HG03045 (cell line): Measurements from ENCODE around the gene SNRNP35.
"Not testable (repeated sequence)": the region's sequence is repeated elsewhere in the genome, so short reads cannot be mapped to it uniquely, and the experiment has no call there.

Source experiments
- ATAC-seq: cut with Tn5 transposase; IDR thresholded peaks from one replicate; pipeline ENCODE4 v1.9.1; 2021; ENCODE audit warnings: mild to moderate bottlenecking, moderate library complexity; ENCODE audit not compliant: unreplicated experiment

SNRNP35 gene, protein sequence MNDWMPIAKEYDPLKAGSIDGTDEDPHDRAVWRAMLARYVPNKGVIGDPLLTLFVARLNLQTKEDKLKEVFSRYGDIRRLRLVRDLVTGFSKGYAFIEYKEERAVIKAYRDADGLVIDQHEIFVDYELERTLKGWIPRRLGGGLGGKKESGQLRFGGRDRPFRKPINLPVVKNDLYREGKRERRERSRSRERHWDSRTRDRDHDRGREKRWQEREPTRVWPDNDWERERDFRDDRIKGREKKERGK

DNA sequence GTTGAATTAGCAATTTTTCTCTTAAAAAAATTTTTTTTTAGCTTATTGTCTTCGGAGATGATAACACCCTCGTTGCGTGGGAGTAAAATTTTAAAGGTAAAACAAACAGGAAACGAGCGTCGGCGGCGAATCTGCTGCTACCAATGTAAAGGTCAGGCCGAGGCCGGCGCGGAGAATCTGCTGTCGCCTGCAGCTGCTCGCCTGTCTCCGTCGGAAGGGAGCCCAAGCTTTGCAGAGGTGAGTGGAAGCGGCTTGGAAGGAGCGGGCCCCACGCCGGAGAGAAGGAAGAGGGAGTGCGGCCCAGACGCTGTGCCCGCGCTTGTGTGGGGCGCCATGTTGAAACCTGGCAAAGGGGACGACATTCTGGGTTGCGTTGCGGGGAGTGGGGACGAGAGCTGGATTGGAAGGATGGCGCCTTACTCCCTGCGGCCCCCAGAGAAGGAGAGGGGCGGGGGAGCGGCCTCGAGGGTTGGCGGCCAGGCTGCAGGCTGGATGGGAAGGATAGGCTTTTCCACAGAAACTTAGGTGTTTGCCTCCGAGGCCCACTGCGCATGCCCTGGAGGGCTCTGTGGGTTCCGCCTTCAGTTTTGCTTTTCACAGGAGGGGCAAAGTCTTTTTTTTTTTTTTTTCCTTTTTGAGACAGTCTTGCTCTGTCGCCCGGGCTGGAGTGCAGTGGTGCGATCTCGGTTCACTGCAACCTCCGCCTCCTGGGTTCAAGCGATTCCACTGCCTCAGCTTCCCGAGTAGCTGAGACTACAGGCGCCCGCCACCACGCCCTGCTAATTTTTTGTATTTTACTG, at the start of gene SNRNP35:
Gene SNRNP35 (plus strand): TSS at position 160 of the 800 bp plus-strand sequence. CDS start 7,402 bp downstream, outside the sequence.
- ATAC-seq, result no peak

DNA sequence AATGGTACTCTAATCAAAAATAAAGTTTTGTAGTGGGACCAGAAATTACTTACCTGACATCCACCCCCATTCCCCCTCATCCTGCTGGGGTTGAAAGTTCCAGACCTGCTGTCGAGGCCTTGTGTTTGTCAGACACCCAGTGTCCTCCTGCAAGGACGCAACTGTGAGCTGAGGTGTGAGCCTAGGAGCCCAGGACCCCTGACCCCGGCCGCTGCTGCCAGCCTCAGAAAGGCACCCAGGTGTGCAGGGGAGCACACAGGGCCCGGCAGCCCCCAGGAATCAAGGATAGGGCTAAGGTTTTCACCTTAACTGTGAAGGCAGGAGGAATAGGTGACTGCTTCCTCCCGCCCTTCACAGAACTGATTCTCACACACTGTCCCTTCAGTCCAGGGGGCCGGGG, 49.3 kb upstream of the SNRNP35 start:
- ATAC-seq, result not testable (repeated sequence)

DNA sequence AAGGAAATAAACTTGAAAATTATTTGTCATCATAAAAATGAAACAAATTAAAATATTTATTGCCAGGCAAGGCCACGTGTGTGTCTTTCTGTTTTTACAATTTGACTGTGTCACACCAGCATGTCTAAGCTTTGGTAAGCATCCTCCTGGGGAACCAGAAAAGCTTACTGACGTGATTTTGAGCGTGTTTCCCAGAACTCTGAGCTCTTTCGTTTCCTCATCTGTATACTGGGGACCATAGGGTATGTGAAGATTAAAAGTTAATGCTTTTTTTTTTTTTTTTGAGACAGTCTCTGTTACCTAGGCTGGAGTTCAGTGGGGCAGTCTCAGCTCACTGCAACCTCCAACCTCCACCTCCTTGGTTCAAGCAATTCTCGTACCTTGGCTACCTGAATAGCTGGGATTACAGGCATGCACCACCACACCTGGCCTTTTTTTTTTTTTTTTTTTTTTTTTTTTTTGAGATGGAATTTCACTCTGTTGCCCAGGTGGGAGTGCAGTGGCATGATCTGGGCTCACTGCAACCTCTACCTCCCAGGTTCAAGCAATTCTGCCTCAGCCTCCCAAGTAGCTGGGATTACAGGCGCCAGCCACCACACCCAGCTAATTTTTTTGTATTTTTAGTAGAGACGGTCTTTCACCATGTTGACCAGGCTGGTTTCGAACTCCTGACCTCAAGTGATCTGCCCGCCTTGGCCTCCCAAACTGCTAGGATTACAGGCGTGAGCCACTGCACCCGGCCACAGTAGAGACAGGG, 48.5 kb upstream of the SNRNP35 start:
- not testable (repeated sequence) for ATAC-seq

DNA sequence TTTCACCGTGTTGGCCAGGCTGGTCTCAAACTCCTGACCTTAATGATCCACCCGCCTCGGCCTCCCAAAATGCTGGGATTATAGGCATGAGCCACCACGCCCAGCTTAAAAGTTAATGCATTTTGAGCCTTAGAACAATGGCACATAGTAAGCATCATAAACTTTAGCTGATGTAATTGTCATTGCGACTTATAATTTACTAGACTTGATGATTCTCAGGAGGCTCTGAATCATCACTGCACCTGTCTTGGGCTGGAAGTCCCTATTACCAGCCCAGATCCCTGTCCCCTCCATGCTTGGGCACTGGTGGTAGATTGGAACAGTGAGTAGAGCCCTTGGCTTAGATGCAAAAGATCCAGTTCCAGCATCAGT, 47.9 kb upstream of the SNRNP35 start:
- ATAC-seq, result no peak

DNA sequence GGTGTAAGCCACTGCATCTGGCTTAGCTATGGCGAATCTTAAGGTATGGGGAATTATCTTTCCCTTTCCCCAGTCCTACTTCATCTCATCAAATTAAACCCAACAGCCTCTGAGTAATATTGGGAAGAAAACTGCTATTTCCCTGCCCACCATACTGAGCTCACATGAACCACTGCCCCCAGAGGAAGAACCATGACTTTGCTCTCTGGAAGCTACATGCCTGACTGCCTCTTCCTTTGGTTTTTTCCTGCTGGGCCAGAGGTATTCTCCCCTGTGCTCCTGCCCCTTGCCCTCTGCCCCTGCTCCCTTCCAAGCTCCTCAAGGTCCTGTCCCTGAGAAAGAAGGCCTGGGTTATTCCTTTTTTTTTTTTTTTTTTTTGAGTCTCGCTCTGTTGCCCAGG, 36.6 kb upstream of the SNRNP35 start:
- no peak for ATAC-seq

DNA sequence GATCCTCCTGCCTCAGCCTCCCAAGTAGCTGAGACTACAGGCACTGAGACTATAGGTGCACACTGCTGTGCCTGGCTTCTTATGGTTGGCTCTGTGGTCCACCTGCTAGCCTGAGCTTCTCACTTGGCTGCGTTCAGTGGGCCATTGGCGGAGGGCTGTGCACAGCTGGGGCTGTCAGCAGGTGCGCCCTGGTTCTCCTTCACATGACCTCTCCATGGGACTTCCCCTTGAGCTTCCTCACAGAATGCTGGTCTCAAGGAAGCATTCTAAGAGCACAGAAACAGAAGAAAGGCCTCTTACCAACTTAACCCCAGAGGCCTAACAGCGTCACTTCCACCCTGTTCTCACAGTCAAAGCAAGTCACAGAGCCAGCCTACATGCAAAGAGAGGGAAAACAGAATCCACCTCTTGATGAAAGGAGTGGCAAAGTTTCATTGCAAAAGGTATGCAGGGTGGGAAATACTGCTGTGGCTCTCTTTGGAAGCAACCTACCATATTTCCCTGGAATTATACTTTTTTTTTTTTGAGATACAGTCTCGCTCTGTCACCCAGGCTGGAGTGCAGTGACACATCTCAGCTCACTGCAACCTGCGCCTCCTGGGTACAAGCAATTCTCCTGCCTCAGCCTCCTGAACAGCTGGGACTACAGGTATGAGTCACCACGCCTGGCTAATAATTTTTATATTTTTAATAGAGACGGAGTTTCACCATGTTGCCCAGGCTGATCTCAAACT, 30.7 kb upstream of the SNRNP35 start:
- ATAC-seq, result peak; percentile 91

DNA sequence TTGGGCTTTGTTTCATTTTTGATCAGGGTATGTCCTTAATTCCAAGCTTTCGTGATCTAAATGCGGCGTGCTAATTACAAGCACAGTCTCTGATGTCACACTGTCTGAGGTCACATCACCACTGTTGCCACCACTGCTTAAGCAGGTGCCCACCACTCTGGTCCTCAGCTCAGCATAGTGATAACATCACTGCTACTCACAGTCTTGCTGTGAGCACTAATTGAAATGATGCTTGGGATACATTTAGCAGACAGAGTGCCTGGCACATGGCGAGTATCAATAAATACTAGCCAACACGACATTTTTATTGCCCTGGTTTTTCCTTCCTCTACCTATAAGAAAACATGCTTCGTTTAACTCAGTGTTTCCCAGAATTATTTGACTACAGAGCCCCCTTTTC, 29.3 kb upstream of the SNRNP35 start:
- ATAC-seq, result no peak

DNA sequence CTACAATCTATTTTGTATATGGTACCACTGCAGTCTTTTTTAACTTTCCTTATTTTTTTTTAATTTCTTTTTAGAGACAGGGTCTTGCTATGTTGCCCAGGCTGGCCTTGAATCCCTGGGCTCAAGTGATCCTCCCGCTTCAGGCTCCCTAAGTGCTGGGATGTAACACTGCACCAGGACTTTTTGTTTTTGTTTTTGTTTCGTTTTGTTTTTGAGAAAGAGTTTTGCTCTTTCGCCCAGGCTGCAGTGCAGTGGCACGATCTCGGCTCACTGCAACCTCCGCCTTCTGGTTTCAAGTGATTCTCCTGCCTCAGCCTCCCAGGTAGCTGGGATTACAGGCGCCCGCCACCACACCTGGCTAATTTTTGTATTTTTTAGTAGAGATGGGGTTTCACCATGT, 28.8 kb upstream of the SNRNP35 start:
- not testable (repeated sequence) for ATAC-seq

DNA sequence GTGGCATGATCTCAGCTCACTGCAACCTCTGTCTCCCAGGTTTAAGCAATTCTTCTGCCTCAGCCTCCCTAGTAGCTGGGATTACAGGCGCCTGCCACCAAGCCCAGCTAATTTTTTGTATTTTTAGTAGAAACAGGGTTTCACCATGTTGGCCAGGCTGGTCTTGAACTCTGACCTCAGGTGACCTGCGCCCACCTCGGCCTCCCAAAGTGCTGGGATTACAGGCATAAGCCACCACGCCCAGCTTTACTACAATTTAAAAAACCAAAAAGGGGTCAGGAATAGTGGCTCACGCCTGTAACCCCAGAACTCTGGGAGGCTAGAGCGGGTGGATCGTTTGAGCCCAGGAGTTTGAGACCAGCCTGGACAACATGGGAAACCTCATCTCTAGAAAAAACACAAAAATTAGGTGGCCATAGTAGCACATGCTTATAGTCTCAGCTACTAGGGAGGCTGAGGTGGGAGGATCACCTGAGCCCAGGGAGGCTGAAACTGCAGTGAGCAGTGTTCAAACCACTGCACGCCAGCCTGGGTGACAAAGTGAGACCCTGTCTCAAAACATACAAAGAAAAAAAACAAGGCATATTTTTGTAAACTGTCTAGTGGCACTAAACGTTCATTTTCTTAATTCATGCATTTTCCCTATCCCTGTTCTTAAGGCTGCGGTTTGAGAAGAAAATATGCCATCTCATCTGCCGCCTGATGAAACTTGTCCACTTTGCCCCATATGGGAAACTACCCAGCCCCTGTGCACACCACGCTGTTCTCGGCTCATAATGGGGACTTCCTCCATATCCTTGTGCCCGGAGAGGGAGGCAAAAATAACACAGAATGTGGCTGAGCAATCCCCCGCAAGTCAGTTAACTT, 25.8 kb upstream of the SNRNP35 start:
- not testable (repeated sequence) for ATAC-seq

DNA sequence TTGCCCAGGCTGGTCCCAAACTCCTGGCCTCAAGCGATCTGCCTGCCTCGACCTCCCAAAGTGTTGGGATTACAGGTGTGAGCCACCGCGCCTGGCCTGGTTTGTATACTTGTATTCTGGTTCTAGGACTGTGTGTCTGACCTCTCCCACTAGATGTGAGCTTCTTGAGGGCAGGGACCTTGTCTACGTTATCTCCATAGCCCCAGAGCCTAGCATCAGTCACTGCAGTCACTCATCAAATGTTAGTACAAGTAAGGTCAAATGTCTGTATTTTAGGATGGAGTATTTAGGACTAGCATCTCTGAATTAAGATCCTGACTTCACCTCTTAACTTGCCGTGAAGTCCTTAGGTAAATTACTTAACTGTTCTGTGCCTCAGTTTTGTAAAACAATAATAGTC, 24.3 kb upstream of the SNRNP35 start:
- ATAC-seq, result no peak

DNA sequence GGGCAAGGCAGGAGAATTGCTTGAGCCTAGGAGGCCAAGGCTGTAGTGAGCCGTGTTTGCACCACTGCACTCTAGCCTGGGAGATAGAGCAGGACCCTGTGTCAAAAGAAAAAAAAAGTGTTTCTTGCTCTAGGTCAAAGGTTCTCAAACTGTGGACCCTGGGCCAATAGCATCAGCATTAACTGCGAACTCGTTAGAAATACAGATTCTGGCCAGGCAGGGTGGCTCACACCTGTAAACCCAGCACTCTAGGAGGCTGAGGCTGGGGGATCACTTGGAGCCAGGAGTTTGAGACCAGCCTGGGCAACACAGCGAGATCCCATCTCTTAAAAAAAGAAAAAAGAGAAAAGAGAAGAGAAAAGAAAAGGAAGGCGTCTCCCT, 22.3 kb upstream of the SNRNP35 start:
- no peak for ATAC-seq

DNA sequence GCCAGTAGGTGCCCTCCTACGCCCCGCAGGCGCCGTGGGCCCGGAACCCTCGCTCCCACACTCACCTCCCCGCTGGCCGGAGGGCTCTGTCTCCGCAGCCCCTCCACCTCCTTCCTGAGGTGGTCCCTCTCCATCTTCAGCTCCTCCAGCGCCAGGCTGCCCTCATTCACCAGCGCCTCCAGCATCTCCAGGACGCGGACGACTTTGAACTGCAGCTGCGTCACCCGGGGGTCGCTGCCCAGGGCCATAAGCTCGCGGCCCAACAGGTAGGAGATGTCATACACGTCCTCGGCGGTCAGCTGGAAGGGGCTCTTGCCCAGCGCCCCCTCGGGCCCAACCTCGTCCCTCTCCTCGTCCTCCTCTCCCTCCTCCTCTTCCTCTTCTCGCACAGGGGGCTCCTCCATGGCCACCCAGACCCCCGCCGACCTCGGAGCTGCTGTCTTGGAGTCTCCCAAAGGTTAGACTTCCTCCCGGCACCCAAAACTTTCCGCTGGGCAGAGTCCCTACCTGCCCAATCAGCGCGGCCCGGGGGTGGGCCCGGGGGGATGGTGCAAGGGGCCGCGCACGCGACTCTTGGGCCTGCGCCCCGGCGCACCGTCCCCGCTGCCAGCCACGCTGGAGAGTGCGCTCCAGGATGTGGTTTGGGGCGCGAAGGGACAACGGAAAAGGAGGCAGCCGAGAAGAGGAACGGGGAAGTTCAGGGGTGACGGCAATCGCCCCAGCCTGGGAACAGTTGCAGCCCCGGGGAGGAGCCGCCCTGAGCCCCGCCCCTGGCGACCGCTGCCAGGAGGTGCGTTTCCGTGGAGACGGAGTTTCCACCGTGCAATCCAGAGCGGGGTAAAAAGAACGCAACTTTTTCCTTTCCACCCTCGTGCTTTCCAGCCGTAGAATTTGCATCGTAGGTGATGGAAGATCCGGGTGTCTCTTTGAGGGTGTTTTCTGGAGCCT, 21.6 kb upstream of the SNRNP35 start, which contains the start of gene RILPL2:
Gene RILPL2 (minus strand): TSS at position 668 of the 948 bp plus-strand sequence. CDS start 264 bp downstream, at position 404.
- peak; percentile 76 for ATAC-seq

DNA sequence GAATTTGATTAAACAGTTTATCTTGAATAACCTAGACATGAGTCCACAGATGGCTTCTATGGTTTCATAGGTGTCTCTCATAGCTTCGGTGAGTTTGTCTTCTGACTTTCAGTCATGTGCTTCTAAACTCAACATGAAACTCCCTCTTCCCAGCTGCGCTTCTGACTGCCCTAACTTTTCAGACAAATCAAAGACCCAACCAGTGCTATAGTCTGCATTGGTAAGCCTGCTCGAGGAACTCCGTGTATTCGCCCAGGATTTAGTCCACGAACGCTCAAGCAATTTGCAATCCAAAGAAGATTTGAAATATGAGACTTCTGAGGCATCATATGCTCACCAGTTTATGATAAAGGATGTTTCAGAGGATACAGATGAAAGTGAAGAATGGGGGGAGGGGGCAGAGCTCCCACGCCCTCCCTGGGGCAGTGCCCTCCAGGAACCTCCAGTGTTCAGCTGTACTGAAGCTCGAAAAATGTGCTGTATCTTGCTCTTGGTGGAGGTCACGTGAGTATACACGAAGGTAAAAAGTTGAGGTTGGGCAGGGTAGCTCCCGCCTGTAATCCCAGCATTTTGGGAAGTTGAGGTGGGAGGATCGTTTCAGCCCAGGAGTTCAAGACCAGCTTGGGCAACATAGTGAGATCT, 16.3 kb upstream of the SNRNP35 start:
- peak; percentile 30 for ATAC-seq

DNA sequence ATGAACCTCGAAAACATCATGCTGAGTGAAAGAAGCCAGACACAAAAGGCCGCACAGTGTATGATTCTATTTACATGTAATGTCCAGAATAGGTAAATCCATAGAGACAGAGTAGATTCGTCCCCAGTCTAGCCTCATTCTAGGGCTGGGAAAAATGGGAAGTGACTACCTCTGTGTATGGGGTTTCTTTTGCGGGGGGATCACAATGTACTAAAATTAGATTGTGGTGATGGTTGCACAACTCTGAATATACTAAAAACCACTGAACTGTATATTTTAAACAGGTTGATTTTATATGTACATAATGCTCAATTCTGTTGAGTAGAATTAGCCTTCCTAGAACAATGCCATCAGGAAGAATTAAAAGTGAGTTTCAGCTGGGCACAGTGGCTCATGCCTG, 15.2 kb upstream of the SNRNP35 start:
- ATAC-seq, result no peak

DNA sequence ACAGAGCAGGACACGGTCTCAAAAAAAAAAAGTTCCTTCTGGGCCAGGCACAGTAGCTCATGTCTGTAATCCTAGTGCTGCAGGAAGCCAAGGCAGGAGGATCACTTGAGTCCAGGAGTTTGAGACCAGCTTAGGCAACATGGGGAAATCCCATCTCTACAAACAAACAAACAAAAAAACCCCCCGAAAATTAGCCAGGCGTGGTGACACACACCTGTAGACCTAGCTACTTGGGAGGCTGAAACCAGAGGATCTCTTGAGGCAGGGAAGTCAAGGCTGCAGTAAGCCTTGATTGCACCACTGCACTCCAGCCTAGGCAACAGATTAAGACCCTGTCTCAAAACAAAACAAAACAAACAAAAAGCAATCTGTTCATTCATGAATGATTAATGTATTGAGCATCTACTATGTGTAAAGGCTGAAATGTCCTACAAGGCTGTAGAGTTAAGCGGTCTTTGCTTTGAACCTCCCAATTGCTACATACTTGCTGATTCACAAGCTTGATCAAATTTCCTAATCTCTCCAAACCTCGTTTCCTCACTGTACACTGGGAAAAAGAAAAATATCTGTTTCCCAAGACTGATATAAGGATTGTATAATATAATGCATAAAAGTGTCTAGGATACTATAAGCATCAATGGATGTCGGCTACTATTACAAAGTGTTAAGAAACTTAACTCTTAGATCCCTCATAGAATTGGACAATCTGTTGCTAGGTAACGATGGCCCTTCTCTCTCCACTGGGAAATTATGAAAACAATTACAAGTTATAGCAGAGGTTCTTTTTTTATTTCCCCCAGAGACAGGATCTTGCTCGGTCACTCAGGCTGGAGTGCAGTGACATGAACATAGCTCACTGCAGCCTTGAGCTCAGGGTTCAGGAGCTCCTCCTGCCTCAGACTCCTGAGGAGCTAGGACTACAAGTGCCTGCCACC, 13.6 kb upstream of the SNRNP35 start:
- no peak for ATAC-seq

DNA sequence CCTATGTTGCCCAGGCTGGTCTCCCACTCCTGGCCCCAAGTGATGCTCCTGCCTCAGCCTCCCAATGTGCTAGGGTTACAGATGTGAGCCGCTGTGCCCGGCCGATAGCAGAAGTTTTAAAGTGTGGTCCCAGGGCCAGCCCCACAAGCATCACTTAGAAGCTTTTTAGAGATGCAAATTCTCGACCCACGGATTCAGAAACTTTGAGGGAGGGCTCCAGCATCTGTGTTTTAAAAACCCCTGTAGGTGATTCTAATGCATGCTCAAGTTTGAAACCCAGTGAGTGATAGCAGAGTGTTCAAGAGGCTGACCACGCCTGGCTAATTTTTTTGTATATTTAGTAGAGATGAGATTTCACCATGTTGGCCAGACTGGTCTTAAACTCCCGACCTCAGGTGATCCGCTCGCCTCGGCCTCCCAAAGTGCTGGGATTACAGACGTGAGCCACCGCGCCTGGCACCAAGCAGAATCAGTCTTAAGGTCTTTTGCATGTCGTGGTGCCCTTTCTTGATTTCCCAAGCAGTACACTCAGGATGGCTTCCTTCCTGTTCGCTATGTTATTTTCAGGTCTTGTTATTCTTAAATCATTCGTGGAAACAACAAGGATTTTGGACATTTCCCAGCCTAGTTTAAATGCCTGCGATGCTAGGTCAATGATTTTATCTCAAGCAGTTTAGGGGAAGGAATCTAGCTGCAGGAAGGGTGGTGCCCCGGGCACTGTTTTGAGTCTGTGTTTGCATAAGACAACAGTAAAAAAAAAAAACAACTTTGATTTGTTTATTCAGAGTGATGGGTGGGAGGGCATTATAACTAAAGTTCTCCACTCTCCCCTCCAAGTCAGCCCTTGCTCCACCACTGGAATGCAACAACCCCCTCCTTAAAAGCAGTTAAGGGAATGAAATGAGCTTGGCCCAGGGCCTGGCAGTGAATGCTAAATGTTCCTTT, 12.3 kb upstream of the SNRNP35 start:
- no peak for ATAC-seq
